ENCODE data around the gene GNAT3.

- TF ChIP-seq, protein P1, sequence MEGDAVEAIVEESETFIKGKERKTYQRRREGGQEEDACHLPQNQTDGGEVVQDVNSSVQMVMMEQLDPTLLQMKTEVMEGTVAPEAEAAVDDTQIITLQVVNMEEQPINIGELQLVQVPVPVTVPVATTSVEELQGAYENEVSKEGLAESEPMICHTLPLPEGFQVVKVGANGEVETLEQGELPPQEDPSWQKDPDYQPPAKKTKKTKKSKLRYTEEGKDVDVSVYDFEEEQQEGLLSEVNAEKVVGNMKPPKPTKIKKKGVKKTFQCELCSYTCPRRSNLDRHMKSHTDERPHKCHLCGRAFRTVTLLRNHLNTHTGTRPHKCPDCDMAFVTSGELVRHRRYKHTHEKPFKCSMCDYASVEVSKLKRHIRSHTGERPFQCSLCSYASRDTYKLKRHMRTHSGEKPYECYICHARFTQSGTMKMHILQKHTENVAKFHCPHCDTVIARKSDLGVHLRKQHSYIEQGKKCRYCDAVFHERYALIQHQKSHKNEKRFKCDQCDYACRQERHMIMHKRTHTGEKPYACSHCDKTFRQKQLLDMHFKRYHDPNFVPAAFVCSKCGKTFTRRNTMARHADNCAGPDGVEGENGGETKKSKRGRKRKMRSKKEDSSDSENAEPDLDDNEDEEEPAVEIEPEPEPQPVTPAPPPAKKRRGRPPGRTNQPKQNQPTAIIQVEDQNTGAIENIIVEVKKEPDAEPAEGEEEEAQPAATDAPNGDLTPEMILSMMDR (IDR thresholded peaks at IDR 0.05): no peak
- TF ChIP-seq POLR2A (IDR thresholded peaks at IDR 0.05): no peak
Measured at GRCh38 chr7:80472491-80473200, 39.2 kb downstream of the GNAT3 start.
